GM23338 (cell line): ENCODE data around the gene PMEL. TPM values are rescaled to one million over a fixed set of nuclear protein-coding genes. Genes with fewer than 3 reads are reported as not detected.
A peak's percentile ranks its signal among the peaks of the same experiment; 100 is the strongest.

Experiments
- ATAC-seq: fragments of 200-7000 bp; cut with Tn5 transposase; 3 replicates; pipeline ENCODE4 v1.9.1; 2020
- DNase-seq: peaks from one replicate; pipeline ENCODE4 v3.0.0-alpha.2; 2015; ENCODE audit warnings: low spot score
- H2AFZ ChIP-seq: fragments of 200-600 bp; sonication (generic); 2 replicates; pipeline ENCODE4 v1.8.0; 2016; ENCODE audit warnings: antibody characterized with exemption, mild to moderate bottlenecking, moderate library complexity
- H3F3A ChIP-seq: fragments of 200-600 bp; sonication (generic); replicated peaks from 2 replicates; pipeline ENCODE4 v1.8.0; 2017; ENCODE audit warnings: antibody characterized with exemption, mixed run types, low read depth
- H3K27ac ChIP-seq: fragments of 200-600 bp; sonication (generic); 2 replicates; pipeline ENCODE4 v1.6.1; 2016; ENCODE audit warnings: low read depth
- H3K27me3 ChIP-seq: fragments of 200-600 bp; sonication (generic); 2 replicates; pipeline ENCODE4 v1.8.0; 2016; ENCODE audit warnings: mild to moderate bottlenecking, mixed run types, moderate library complexity; ENCODE audit not compliant: insufficient read depth
- H3K36me3 ChIP-seq: fragments of 200-600 bp; sonication (generic); 2 replicates; pipeline ENCODE4 v1.8.0; 2016; ENCODE audit warnings: mild to moderate bottlenecking; ENCODE audit not compliant: insufficient read depth
- H3K4me1 ChIP-seq: fragments of 200-600 bp; sonication (generic); 2 replicates; pipeline ENCODE4 v1.8.0; 2016; ENCODE audit warnings: mild to moderate bottlenecking, moderate library complexity; ENCODE audit not compliant: insufficient read depth
- H3K4me2 ChIP-seq: fragments of 200-600 bp; sonication (generic); 2 replicates; pipeline ENCODE4 v1.7.1; 2017; ENCODE audit warnings: mixed run types
- H3K4me3 ChIP-seq: fragments of 200-600 bp; sonication (generic); 2 replicates; pipeline ENCODE4 v1.6.1; 2016; ENCODE audit warnings: mixed run types
- H3K79me2 ChIP-seq: fragments of 200-600 bp; sonication (generic); replicated peaks from 2 replicates; pipeline ENCODE4 v1.8.0; 2017; ENCODE audit warnings: mild to moderate bottlenecking; ENCODE audit not compliant: insufficient read depth
- H3K9me2 ChIP-seq: fragments of 200-600 bp; sonication (generic); 2 replicates; pipeline ENCODE4 v1.8.0; 2017; ENCODE audit not compliant: insufficient read depth
- H4K20me1 ChIP-seq: fragments of 200-600 bp; sonication (generic); replicated peaks from 2 replicates; pipeline ENCODE4 v1.8.0; 2017; ENCODE audit warnings: mild to moderate bottlenecking; ENCODE audit not compliant: insufficient read depth
- H3K27ac Mint-ChIP-seq: 2 replicates; pipeline ENCODE4 v1.8.0; 2020; ENCODE audit warnings: inconsistent platforms, mild to moderate bottlenecking, moderate library complexity, mixed read lengths
- H3K27me3 Mint-ChIP-seq: 3 replicates; pipeline ENCODE4 v1.8.0; 2022; ENCODE audit warnings: low read depth, mild to moderate bottlenecking, moderate library complexity, mixed read lengths, inconsistent platforms; ENCODE audit not compliant: insufficient read depth, poor library complexity
- H3K36me3 Mint-ChIP-seq: 3 replicates; pipeline ENCODE4 v1.8.0; 2021; ENCODE audit warnings: low read depth, mild to moderate bottlenecking, inconsistent platforms, moderate library complexity, mixed read lengths
- H3K4me1 Mint-ChIP-seq: 3 replicates; pipeline ENCODE4 v1.8.0; 2020; ENCODE audit warnings: mild to moderate bottlenecking, inconsistent platforms, mixed read lengths
- H3K4me3 Mint-ChIP-seq: 3 replicates; pipeline ENCODE4 v1.8.0; 2021; ENCODE audit warnings: moderate library complexity, mild to moderate bottlenecking, inconsistent platforms, mixed read lengths
- H3K9me3 Mint-ChIP-seq: 3 replicates; pipeline ENCODE4 v1.8.0; 2020; ENCODE audit warnings: moderate library complexity, mild to moderate bottlenecking, inconsistent platforms, mixed read lengths
- CREB1 ChIP-seq: fragments of 250-450 bp; sonication (Bioruptor Pico); IDR thresholded peaks from 2 replicates; pipeline ENCODE4 v1.5.0; 2020; ENCODE audit warnings: low read depth, mild to moderate bottlenecking, moderate library complexity
- EZH2phosphoT487 ChIP-seq: fragments of 200-600 bp; sonication (generic); IDR thresholded peaks from one replicate; pipeline ENCODE4 v1.8.1; 2018; ENCODE audit warnings: antibody characterized with exemption; ENCODE audit not compliant: unreplicated experiment
- JUNB ChIP-seq: IDR thresholded peaks from one replicate; pipeline ENCODE4 v1.6.1; 2016; ENCODE audit warnings: antibody characterized with exemption; ENCODE audit not compliant: unreplicated experiment
- NANOG ChIP-seq: IDR thresholded peaks from 2 replicates; pipeline ENCODE4 v1.6.1; 2016; ENCODE audit warnings: antibody characterized with exemption, borderline replicate concordance
- POLR2AphosphoS5 ChIP-seq: IDR thresholded peaks from 2 replicates; pipeline ENCODE4 v1.6.1; 2016; ENCODE audit warnings: antibody characterized with exemption, low read depth
- STAT1 ChIP-seq: IDR thresholded peaks from one replicate; pipeline ENCODE4 v1.6.1; 2016; ENCODE audit warnings: antibody characterized with exemption; ENCODE audit not compliant: unreplicated experiment
- ZNF114 ChIP-seq: fragments of 250-450 bp; sonication (Bioruptor Pico); IDR thresholded peaks from 2 replicates; pipeline ENCODE4 v1.5.0; 2020; ENCODE audit warnings: mild to moderate bottlenecking, moderate library complexity
- long read RNA-seq: library from polyadenylated mRNA; unstranded; transcript quantifications from one replicate; pipeline ENCODE4 v2.0.0, GENCODE V29; 2020; ENCODE audit not compliant: unreplicated experiment
- polyA plus RNA-seq: library from polyadenylated mRNA; unstranded; fragments of >200 nt; fragmentation: Nextera tagmentation; extraction: Ambion mirVana; gene quantifications from 2 replicates; pipeline ENCODE4 v1.2.1, GENCODE V29; 2016
- total RNA-seq: library from RNA; depleted of rRNA; stranded (reverse); fragments of >200 nt; shearing (Covaris generic); gene quantifications from 2 replicates; pipeline ENCODE4 v1.2.3, GENCODE V29; 2014; rRNA removed
- TF ChIP-seq, protein P1 (sequence below): IDR thresholded peaks from one replicate; pipeline ENCODE4 v1.6.1; 2018; ENCODE audit warnings: antibody characterized with exemption; ENCODE audit not compliant: unreplicated experiment
- TF ChIP-seq, protein P2 (sequence below): fragments of 250-450 bp; sonication (Bioruptor Pico); IDR thresholded peaks from 2 replicates; pipeline ENCODE4 v1.5.0; 2020; ENCODE audit warnings: mild to moderate bottlenecking, moderate library complexity

PMEL gene
- 81.6 and 108 TPM in 2 replicates for total RNA-seq
- polyA plus RNA-seq: 64.5 and 68.1 TPM in 2 replicates
- long read RNA-seq, transcript PMEL-206 (11 exons, 2,757 nt): major isoform, 80 of 116 reads
- long read RNA-seq, partial matches to known transcripts: 5 of 116 reads
- long read RNA-seq, other reads (novel, unspliced or antisense): 25 of 116 reads

DNA sequence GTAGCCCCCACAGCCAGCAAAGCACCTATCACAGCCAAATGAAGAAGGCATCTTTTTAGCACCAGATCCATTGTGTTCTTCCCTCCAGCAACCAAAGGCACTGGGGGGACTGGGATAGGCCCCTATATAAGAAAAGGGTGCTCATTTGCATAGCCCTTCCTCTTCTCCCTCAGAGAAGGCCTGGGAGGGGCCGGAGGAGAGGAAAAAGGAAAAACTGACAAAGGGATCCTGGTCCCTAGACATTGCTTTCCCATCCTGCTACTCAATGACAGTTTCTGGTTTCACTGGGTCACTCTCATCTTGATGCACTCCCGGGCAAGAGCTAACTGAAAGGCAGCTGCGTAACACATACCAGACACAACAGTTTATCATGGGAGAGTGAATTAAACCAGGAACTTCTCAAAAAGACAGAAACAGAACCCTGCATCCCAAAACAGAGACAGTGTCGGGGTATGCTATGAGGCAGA, at the start of gene PMEL:
TSS of gene PMEL (minus strand) at position 102 of the 467 bp plus-strand sequence. CDS start at position 71, 31 bp downstream.
- H3K27me3 ChIP-seq: no peaks in the 10 kb centered on the region
- H3F3A ChIP-seq: no peaks in the 10 kb centered on the region
- peaks cover 31% of the 10 kb centered on the region for H3K79me2 ChIP-seq
- 0 out of 2 replicates have a peak, but pooled peaks cover 3% of the 10 kb centered on the region for H4K20me1 ChIP-seq
- Mint-ChIP-seq H3K9me3 (no peaks in the 10 kb centered on the region), H3K27ac (peak within 1 kb of the TSS; percentile 83), H3K4me1 (peaks cover 22% of the 10 kb centered on the region), H3K4me3 (peak within 1 kb of the TSS; percentile 100), H3K27me3 (peaks cover 4% of the 10 kb centered on the region), H3K36me3 (peaks cover 23% of the 10 kb centered on the region)
- peak within 1 kb of the TSS; percentile 90 for H3K27ac ChIP-seq
- H3K9me2 ChIP-seq: no peaks in the 10 kb centered on the region
- ATAC-seq: peak; percentile 78
- 0 out of 2 replicates have a peak, but pooled peaks cover 9% of the 10 kb centered on the region for H3K36me3 ChIP-seq
- H3K4me3 ChIP-seq: peak within 1 kb of the TSS; percentile 91
- peak; percentile 83 for TF ChIP-seq POLR2AphosphoS5
- TF ChIP-seq, protein P1, sequence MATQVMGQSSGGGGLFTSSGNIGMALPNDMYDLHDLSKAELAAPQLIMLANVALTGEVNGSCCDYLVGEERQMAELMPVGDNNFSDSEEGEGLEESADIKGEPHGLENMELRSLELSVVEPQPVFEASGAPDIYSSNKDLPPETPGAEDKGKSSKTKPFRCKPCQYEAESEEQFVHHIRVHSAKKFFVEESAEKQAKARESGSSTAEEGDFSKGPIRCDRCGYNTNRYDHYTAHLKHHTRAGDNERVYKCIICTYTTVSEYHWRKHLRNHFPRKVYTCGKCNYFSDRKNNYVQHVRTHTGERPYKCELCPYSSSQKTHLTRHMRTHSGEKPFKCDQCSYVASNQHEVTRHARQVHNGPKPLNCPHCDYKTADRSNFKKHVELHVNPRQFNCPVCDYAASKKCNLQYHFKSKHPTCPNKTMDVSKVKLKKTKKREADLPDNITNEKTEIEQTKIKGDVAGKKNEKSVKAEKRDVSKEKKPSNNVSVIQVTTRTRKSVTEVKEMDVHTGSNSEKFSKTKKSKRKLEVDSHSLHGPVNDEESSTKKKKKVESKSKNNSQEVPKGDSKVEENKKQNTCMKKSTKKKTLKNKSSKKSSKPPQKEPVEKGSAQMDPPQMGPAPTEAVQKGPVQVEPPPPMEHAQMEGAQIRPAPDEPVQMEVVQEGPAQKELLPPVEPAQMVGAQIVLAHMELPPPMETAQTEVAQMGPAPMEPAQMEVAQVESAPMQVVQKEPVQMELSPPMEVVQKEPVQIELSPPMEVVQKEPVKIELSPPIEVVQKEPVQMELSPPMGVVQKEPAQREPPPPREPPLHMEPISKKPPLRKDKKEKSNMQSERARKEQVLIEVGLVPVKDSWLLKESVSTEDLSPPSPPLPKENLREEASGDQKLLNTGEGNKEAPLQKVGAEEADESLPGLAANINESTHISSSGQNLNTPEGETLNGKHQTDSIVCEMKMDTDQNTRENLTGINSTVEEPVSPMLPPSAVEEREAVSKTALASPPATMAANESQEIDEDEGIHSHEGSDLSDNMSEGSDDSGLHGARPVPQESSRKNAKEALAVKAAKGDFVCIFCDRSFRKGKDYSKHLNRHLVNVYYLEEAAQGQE: no peak
- peak within 1 kb of the TSS; percentile 88 for H3K4me2 ChIP-seq
- DNase-seq: peak; percentile 80
- H3K4me1 ChIP-seq: peaks cover 17% of the 10 kb centered on the region; the same call in 1 of the 2 replicates
- H2AFZ ChIP-seq: peak within 1 kb of the TSS; percentile 82

DNA sequence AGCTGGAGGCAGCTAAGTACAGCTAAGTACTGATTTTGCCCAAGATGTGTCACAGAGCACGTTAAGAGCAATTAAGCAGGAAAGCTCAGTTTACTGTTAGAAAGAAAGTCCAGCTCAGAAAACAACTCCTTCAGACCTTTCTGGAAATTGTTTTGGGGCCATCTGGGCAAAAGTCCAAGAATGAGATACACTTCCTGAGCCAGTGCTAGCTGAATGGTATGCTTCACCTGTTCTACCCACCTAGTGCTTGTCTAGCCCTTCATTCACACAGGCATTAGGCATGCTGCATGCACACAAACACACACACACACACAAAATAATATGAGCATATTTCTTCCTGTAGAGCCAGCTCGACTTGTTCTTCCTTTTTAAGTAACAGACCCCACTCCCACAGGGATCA, 48.4 kb upstream of the PMEL start:
- H3K79me2 ChIP-seq: no peaks in the 10 kb centered on the region
- no peaks in the 10 kb centered on the region for H3K9me3 Mint-ChIP-seq
- no peaks in the 10 kb centered on the region for H3K27me3 ChIP-seq
- H3K4me3 ChIP-seq: no peak overlapping the region
- no peak overlapping the region for H3K4me3 Mint-ChIP-seq
- no peaks in the 10 kb centered on the region; the same call in 1 of the 2 replicates for H3K36me3 ChIP-seq
- no peak overlapping the region for H3K27ac ChIP-seq
- H3K27ac Mint-ChIP-seq: no peak overlapping the region
- DNase-seq (no peak), ATAC-seq (no peak)
- no peaks in the 10 kb centered on the region for H4K20me1 ChIP-seq
- no peak overlapping the region for H3K4me2 ChIP-seq
- H3F3A ChIP-seq: 0 out of 2 replicates have a peak, but pooled peaks cover 4% of the 10 kb centered on the region
- no peak overlapping the region for H2AFZ ChIP-seq
- H3K4me1 Mint-ChIP-seq: peaks cover 5% of the 10 kb centered on the region; the same call in 2 of the 3 replicates
- peaks cover 10% of the 10 kb centered on the region; the same call in 1 of the 3 replicates for H3K36me3 Mint-ChIP-seq
- H3K4me1 ChIP-seq: no peaks in the 10 kb centered on the region
- peaks cover 5% of the 10 kb centered on the region for H3K27me3 Mint-ChIP-seq
- no peaks in the 10 kb centered on the region for H3K9me2 ChIP-seq
- TF ChIP-seq CREB1 (CRISPR knock-in tag): no peak
- no peak for TF ChIP-seq ZNF114
- no peak for TF ChIP-seq POLR2AphosphoS5
- no peak for TF ChIP-seq JUNB
- TF ChIP-seq, protein P2, sequence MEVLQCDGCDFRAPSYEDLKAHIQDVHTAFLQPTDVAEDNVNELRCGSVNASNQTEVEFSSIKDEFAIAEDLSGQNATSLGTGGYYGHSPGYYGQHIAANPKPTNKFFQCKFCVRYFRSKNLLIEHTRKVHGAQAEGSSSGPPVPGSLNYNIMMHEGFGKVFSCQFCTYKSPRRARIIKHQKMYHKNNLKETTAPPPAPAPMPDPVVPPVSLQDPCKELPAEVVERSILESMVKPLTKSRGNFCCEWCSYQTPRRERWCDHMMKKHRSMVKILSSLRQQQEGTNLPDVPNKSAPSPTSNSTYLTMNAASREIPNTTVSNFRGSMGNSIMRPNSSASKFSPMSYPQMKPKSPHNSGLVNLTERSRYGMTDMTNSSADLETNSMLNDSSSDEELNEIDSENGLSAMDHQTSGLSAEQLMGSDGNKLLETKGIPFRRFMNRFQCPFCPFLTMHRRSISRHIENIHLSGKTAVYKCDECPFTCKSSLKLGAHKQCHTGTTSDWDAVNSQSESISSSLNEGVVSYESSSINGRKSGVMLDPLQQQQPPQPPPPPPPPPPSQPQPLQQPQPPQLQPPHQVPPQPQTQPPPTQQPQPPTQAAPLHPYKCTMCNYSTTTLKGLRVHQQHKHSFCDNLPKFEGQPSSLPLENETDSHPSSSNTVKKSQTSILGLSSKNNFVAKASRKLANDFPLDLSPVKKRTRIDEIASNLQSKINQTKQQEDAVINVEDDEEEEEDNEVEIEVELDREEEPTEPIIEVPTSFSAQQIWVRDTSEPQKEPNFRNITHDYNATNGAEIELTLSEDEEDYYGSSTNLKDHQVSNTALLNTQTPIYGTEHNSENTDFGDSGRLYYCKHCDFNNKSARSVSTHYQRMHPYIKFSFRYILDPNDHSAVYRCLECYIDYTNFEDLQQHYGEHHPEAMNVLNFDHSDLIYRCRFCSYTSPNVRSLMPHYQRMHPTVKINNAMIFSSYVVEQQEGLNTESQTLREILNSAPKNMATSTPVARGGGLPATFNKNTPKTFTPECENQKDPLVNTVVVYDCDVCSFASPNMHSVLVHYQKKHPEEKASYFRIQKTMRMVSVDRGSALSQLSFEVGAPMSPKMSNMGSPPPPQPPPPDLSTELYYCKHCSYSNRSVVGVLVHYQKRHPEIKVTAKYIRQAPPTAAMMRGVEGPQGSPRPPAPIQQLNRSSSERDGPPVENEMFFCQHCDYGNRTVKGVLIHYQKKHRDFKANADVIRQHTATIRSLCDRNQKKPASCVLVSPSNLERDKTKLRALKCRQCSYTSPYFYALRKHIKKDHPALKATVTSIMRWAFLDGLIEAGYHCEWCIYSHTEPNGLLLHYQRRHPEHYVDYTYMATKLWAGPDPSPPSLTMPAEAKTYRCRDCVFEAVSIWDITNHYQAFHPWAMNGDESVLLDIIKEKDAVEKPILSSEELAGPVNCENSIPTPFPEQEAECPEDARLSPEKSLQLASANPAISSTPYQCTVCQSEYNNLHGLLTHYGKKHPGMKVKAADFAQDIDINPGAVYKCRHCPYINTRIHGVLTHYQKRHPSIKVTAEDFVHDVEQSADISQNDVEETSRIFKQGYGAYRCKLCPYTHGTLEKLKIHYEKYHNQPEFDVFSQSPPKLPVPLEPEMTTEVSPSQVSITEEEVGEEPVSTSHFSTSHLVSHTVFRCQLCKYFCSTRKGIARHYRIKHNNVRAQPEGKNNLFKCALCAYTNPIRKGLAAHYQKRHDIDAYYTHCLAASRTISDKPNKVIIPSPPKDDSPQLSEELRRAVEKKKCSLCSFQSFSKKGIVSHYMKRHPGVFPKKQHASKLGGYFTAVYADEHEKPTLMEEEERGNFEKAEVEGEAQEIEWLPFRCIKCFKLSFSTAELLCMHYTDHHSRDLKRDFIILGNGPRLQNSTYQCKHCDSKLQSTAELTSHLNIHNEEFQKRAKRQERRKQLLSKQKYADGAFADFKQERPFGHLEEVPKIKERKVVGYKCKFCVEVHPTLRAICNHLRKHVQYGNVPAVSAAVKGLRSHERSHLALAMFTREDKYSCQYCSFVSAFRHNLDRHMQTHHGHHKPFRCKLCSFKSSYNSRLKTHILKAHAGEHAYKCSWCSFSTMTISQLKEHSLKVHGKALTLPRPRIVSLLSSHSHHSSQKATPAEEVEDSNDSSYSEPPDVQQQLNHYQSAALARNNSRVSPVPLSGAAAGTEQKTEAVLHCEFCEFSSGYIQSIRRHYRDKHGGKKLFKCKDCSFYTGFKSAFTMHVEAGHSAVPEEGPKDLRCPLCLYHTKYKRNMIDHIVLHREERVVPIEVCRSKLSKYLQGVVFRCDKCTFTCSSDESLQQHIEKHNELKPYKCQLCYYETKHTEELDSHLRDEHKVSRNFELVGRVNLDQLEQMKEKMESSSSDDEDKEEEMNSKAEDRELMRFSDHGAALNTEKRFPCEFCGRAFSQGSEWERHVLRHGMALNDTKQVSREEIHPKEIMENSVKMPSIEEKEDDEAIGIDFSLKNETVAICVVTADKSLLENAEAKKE: no peak
- no peak for TF ChIP-seq EZH2phosphoT487
- TF ChIP-seq STAT1: no peak
- TF ChIP-seq NANOG: no peak
